SK-N-SH treated with all-trans-retinoic acid at 6 μM for 48 hours (cell line): ENCODE measurements around the gene SDF4.

Experiments used
- ATAC-seq: fragments of 200-7000 bp; cut with Tn5 transposase; 3 replicates; pipeline ENCODE4 v1.9.1; 2020; ENCODE audit warnings: mild to moderate bottlenecking, moderate library complexity
- ARNTL ChIP-seq: fragments of 450-650 bp; formaldehyde crosslinking; IDR thresholded peaks from 2 replicates; pipeline ENCODE4 v1.5.0; 2020; ENCODE audit warnings: low read depth, mild to moderate bottlenecking, moderate library complexity, borderline replicate concordance
- CREB5 ChIP-seq: fragments of 250-450 bp; sonication (Bioruptor Pico); IDR thresholded peaks from 2 replicates; pipeline ENCODE4 v1.5.1; 2020; ENCODE audit warnings: low read depth, mild to moderate bottlenecking, moderate library complexity
- CSDC2 ChIP-seq: fragments of 250-450 bp; sonication (Bioruptor Pico); IDR thresholded peaks from 2 replicates; pipeline ENCODE4 v1.5.0; 2020; ENCODE audit warnings: mild to moderate bottlenecking, moderate library complexity
- CSRNP3 ChIP-seq: fragments of 250-450 bp; sonication (Bioruptor Pico); IDR thresholded peaks from 2 replicates; pipeline ENCODE4 v1.5.1; 2021; ENCODE audit warnings: mild to moderate bottlenecking, moderate library complexity
- ESRRG ChIP-seq: fragments of 250-450 bp; sonication (Bioruptor Pico); IDR thresholded peaks from 2 replicates; pipeline ENCODE4 v1.6.1; 2021; ENCODE audit warnings: mild to moderate bottlenecking
- GLIS3 ChIP-seq: fragments of 250-450 bp; sonication (Bioruptor Pico); IDR thresholded peaks from 2 replicates; pipeline ENCODE4 v1.5.0; 2020; ENCODE audit warnings: mild to moderate bottlenecking, moderate library complexity
- ISL1 ChIP-seq: fragments of 250-450 bp; sonication (Bioruptor Pico); IDR thresholded peaks from 2 replicates; pipeline ENCODE4 v2.1.2; 2022; ENCODE audit warnings: mild to moderate bottlenecking, moderate library complexity
- OSR1 ChIP-seq: fragments of 250-450 bp; sonication (Bioruptor Pico); IDR thresholded peaks from 2 replicates; pipeline ENCODE4 v1.8.0; 2022; ENCODE audit warnings: moderate library complexity, mild to moderate bottlenecking, inconsistent platforms
- PATZ1 ChIP-seq: fragments of 250-450 bp; sonication (Bioruptor Pico); IDR thresholded peaks from 2 replicates; pipeline ENCODE4 v1.8.0; 2020; ENCODE audit warnings: mild to moderate bottlenecking, moderate library complexity, borderline replicate concordance
- POU6F1 ChIP-seq: fragments of 250-450 bp; sonication (Bioruptor Pico); IDR thresholded peaks from 2 replicates; pipeline ENCODE4 v1.8.0; 2021; ENCODE audit warnings: low read depth, mild to moderate bottlenecking, moderate library complexity, borderline replicate concordance
- RARB ChIP-seq: fragments of 250-450 bp; sonication (Bioruptor Pico); IDR thresholded peaks from 2 replicates; pipeline ENCODE4 v1.8.0; 2021; ENCODE audit warnings: mild to moderate bottlenecking, moderate library complexity
- SNAI2 ChIP-seq: fragments of 250-450 bp; sonication (Bioruptor Pico); IDR thresholded peaks from 2 replicates; pipeline ENCODE4 v1.5.0; 2020; ENCODE audit warnings: mild to moderate bottlenecking, moderate library complexity
- TCF4 ChIP-seq: fragments of 250-450 bp; sonication (Bioruptor Pico); IDR thresholded peaks from 2 replicates; pipeline ENCODE4 v1.8.0; 2021; ENCODE audit warnings: mild to moderate bottlenecking, moderate library complexity, borderline replicate concordance
- TOX ChIP-seq: fragments of 250-450 bp; sonication (Bioruptor Pico); IDR thresholded peaks from 2 replicates; pipeline ENCODE4 v1.8.0; 2021; ENCODE audit warnings: mild to moderate bottlenecking, moderate library complexity, borderline replicate concordance
- TSHZ2 ChIP-seq: fragments of 250-450 bp; sonication (Bioruptor Pico); IDR thresholded peaks from 2 replicates; pipeline ENCODE4 v1.5.0; 2020; ENCODE audit warnings: mild to moderate bottlenecking, moderate library complexity
- ZC3H10 ChIP-seq: fragments of 250-450 bp; sonication (Bioruptor Pico); IDR thresholded peaks from 2 replicates; pipeline ENCODE4 v1.5.1; 2021; ENCODE audit warnings: mild to moderate bottlenecking, moderate library complexity
- ZFP3 ChIP-seq: fragments of 250-450 bp; sonication (Bioruptor Pico); IDR thresholded peaks from 2 replicates; pipeline ENCODE4 v1.5.0; 2020; ENCODE audit warnings: mild to moderate bottlenecking, moderate library complexity
- ZFP30 ChIP-seq: fragments of 450-650 bp; formaldehyde crosslinking; IDR thresholded peaks from 2 replicates; pipeline ENCODE4 v1.5.0; 2022; ENCODE audit warnings: mild to moderate bottlenecking, moderate library complexity
- ZNF565 ChIP-seq: fragments of 450-650 bp; formaldehyde crosslinking; conservative IDR thresholded peaks from 2 replicates; pipeline ENCODE4 v1.5.0; 2020; ENCODE audit warnings: low read depth, mild to moderate bottlenecking, moderate library complexity
- ZNF70 ChIP-seq: fragments of 450-650 bp; formaldehyde crosslinking; IDR thresholded peaks from 2 replicates; pipeline ENCODE4 v1.5.0; 2020; ENCODE audit warnings: mild to moderate bottlenecking, moderate library complexity
- ZNF8 ChIP-seq: fragments of 450-650 bp; formaldehyde crosslinking; IDR thresholded peaks from 2 replicates; pipeline ENCODE4 v1.5.0; 2020; ENCODE audit warnings: mild to moderate bottlenecking, moderate library complexity

Gene SDF4

GRCh38 chr1:1232208-1232795 is 501 bp upstream of the SDF4 start, which contains the start of gene B3GALT6:
Gene B3GALT6 (plus strand): TSS chr1:1232237. CDS start chr1:1232279, 42 bp downstream.
- no peak for ATAC-seq
- TF ChIP-seq PATZ1 (no peak), ZNF8 (CRISPR knock-in tag) (no peak), ESRRG (no peak), ZNF565 (no peak), ZC3H10 (CRISPR knock-in tag) (no peak), ZNF70 (CRISPR knock-in tag) (no peak)
- TF ChIP-seq, all 23 proteins: peak for 0

- peak; percentile 52 for ATAC-seq
- no peak for TF ChIP-seq RARB (CRISPR knock-in tag)
Observed at GRCh38 chr1:1230656-1231399, 973 bp downstream of the SDF4 start.

- no peak for TF ChIP-seq ZFP3 (CRISPR knock-in tag)
- no peak for TF ChIP-seq TCF4 (CRISPR knock-in tag)
- no peak for TF ChIP-seq TOX (CRISPR knock-in tag)
- no peak for TF ChIP-seq ZNF565
- no peak for TF ChIP-seq ZC3H10 (CRISPR knock-in tag)
- no peak for TF ChIP-seq GLIS3 (CRISPR knock-in tag)
- no peak for TF ChIP-seq CSRNP3 (CRISPR knock-in tag)
- TF ChIP-seq POU6F1 (CRISPR knock-in tag), result no peak
- no peak for TF ChIP-seq ESRRG
- TF ChIP-seq RARB (CRISPR knock-in tag), result no peak
- TF ChIP-seq SNAI2, result no peak
- TF ChIP-seq OSR1 (CRISPR knock-in tag), result no peak
- TF ChIP-seq ZFP30, result no peak
- no peak for ATAC-seq
Observed at GRCh38 chr1:1229770-1230169, 2.0 kb downstream of the SDF4 start.

- no peak for ATAC-seq
- TF ChIP-seq ZNF565 (no peak), SNAI2 (no peak), CSRNP3 (CRISPR knock-in tag) (no peak), GLIS3 (CRISPR knock-in tag) (no peak), ISL1 (no peak), TOX (CRISPR knock-in tag) (no peak), RARB (CRISPR knock-in tag) (no peak), ZFP30 (no peak), ESRRG (no peak), PATZ1 (no peak), TSHZ2 (CRISPR knock-in tag) (no peak), TCF4 (CRISPR knock-in tag) (no peak), CSDC2 (no peak), ARNTL (CRISPR knock-in tag) (no peak), OSR1 (CRISPR knock-in tag) (no peak), CREB5 (no peak)
- TF ChIP-seq, all 23 proteins: peak for 0
Observed at GRCh38 chr1:1228596-1229321, 3.0 kb downstream of the SDF4 start.
